SK-N-SH (cell line): ENCODE results near the gene CDK13. TPM values are rescaled to one million over a fixed set of nuclear protein-coding genes. Genes with fewer than 3 reads are reported as not detected.

Experiments
- CTCF ChIA-PET: fragments of 300-600, 350-600 bp; formaldehyde crosslinking; extraction: SDS; loops from one replicate; lab custom pipeline; 2021; lab: Yijun Ruan, JAX
- POLR2A ChIA-PET: fragments of 350-600 bp; sonication (Branson Sonifier 250); formaldehyde crosslinking; extraction: SDS; loops from one replicate; lab custom pipeline; 2020; ENCODE audit warnings: antibody characterized with exemption, inconsistent platforms; lab: Yijun Ruan, JAX
- DNase-seq: peaks from one replicate; pipeline ENCODE4 v3.0.0; 2012
- H2AFZ ChIP-seq: fragments of 200-600 bp; sonication (generic); 2 replicates; pipeline ENCODE4 v1.8.1; 2016; ENCODE audit warnings: antibody characterized with exemption, mild to moderate bottlenecking, low read depth
- H3F3A ChIP-seq: fragments of 200-600 bp; sonication (generic); replicated peaks from 2 replicates; pipeline ENCODE3; 2016; ENCODE audit warnings: antibody characterized with exemption, mild to moderate bottlenecking; ENCODE audit not compliant: insufficient read depth
- H3K27ac ChIP-seq, 2 experiments: fragments of 200-500 bp in 1 of 2; fragments of 200-600 bp in 1 of 2; sonication (Bioruptor generic) in 1 of 2; sonication (generic), shearing (Covaris generic) in 1 of 2; 2 replicates each; pipeline versions ENCODE4 v1.5.1 to v1.6.1; 2014 to 2016; ENCODE audit warnings: low read depth in 2 of 2, inconsistent platforms in 1 of 2, low read length in 1 of 2, mild to moderate bottlenecking in 1 of 2, mixed read lengths in 1 of 2
- H3K27me3 ChIP-seq: fragments of 200-600 bp; sonication (generic), shearing (Covaris generic); 2 replicates; pipeline ENCODE4 v1.6.1; 2016; ENCODE audit warnings: mixed run types; ENCODE audit not compliant: insufficient read depth
- H3K36me3 ChIP-seq, 2 experiments: fragments of 200-500 bp in 1 of 2; fragments of 200-600 bp in 1 of 2; sonication (Bioruptor generic) in 1 of 2; sonication (generic) in 1 of 2; replicated peaks in 1 of 2; 2 replicates each; pipeline versions ENCODE3 to v1.5.1; 2014 to 2016; ENCODE audit warnings: low read length in 1 of 2, mild to moderate bottlenecking in 1 of 2; ENCODE audit not compliant: insufficient read depth in 2 of 2, control insufficient read depth in 1 of 2
- H3K4me1 ChIP-seq, 2 experiments: fragments of 200-500 bp in 1 of 2; fragments of 200-600 bp in 1 of 2; sonication (Bioruptor generic) in 1 of 2; sonication (generic), shearing (Covaris generic) in 1 of 2; 2 replicates each; pipeline versions ENCODE4 v1.5.1 to v1.6.1; 2014 to 2016; ENCODE audit warnings: low read depth in 1 of 2, low read length in 1 of 2, mixed run types in 1 of 2; ENCODE audit not compliant: insufficient read depth in 2 of 2, control insufficient read depth in 1 of 2
- H3K4me2 ChIP-seq: fragments of 200-600 bp; sonication (generic), shearing (Covaris generic); 2 replicates; pipeline ENCODE4 v1.6.1; 2017; ENCODE audit warnings: mixed run types
- H3K4me3 ChIP-seq, 2 experiments: fragments of 200-500 bp in 1 of 2; fragments of 200-600 bp in 1 of 2; sonication (Bioruptor generic) in 1 of 2; sonication (generic), shearing (Covaris generic) in 1 of 2; 2 replicates each; pipeline versions ENCODE4 v1.5.1 to v1.8.1; 2014 to 2016; ENCODE audit warnings: low read depth in 2 of 2, inconsistent platforms in 1 of 2, low read length in 1 of 2, mild to moderate bottlenecking in 1 of 2, mixed read lengths in 1 of 2, moderate library complexity in 1 of 2
- H3K79me2 ChIP-seq: fragments of 200-600 bp; sonication (generic); 2 replicates; pipeline ENCODE4 v1.8.1; 2017; ENCODE audit warnings: mild to moderate bottlenecking; ENCODE audit not compliant: insufficient read depth
- H3K9ac ChIP-seq: fragments of 200-600 bp; sonication (generic); 2 replicates; pipeline ENCODE4 v1.6.1; 2017; ENCODE audit warnings: mixed run types
- H3K9me2 ChIP-seq: fragments of 200-600 bp; sonication (generic); 2 replicates; pipeline ENCODE4 v1.6.1; 2017; ENCODE audit warnings: mixed run types
- H3K9me3 ChIP-seq: fragments of 200-600 bp; sonication (generic); 2 replicates; pipeline ENCODE4 v1.6.1; 2017; ENCODE audit warnings: mixed run types, mild to moderate bottlenecking, moderate library complexity
- H4K20me1 ChIP-seq: fragments of 200-600 bp; sonication (generic); 2 replicates; pipeline ENCODE4 v1.6.1; 2017; ENCODE audit warnings: mild to moderate bottlenecking, mixed run types; ENCODE audit not compliant: insufficient read depth
- CHD2 ChIP-seq: fragments of 150-350 bp; IDR thresholded peaks from 2 replicates; pipeline ENCODE4 v1.6.1; 2018; ENCODE audit warnings: low read length; ENCODE audit not compliant: partially characterized antibody
- EP300 ChIP-seq, 2 experiments: IDR thresholded peaks; 2 replicates each; pipeline versions ENCODE4 v1.4.0 to v1.6.1; 2012; ENCODE audit warnings: borderline replicate concordance in 1 of 2, low read depth in 1 of 2, low read length in 1 of 2
- EZH2phosphoT487 ChIP-seq: fragments of 200-600 bp; sonication (generic); IDR thresholded peaks from 2 replicates; pipeline ENCODE4 v1.6.1; 2017; ENCODE audit warnings: low read depth, mixed run types, mild to moderate bottlenecking, antibody characterized with exemption, moderate library complexity, borderline replicate concordance
- FOSL2 ChIP-seq: IDR thresholded peaks from 2 replicates; pipeline ENCODE4 v1.4.0; 2012; ENCODE audit warnings: low read depth, mild to moderate bottlenecking, moderate library complexity, borderline replicate concordance
- GATA2 ChIP-seq: sonication (generic); formaldehyde crosslinking; IDR thresholded peaks from 2 replicates; pipeline ENCODE4 v1.5.0; 2020; ENCODE audit warnings: mild to moderate bottlenecking, missing genetic modification reagents
- MEF2A ChIP-seq: IDR thresholded peaks from 2 replicates; pipeline ENCODE4 v1.4.0; 2012; ENCODE audit warnings: low read depth, borderline replicate concordance
- MXI1 ChIP-seq: IDR thresholded peaks from 2 replicates; pipeline ENCODE4 v1.6.1; 2012; ENCODE audit warnings: mild to moderate bottlenecking, low read depth, low read length, improper control_type of control experiment
- NRF1 ChIP-seq: IDR thresholded peaks from 2 replicates; pipeline ENCODE4 v1.6.1; 2012; ENCODE audit warnings: low read depth, mild to moderate bottlenecking, low read length
- RCOR1 ChIP-seq: fragments of 150-350 bp; IDR thresholded peaks from 2 replicates; pipeline ENCODE4 v1.6.1; 2017; ENCODE audit warnings: antibody characterized with exemption, low read length
- RXRA ChIP-seq: IDR thresholded peaks from 2 replicates; pipeline ENCODE4 v1.4.0; 2012; ENCODE audit warnings: low read depth, mild to moderate bottlenecking, borderline replicate concordance
- TAF1 ChIP-seq: IDR thresholded peaks from 2 replicates; pipeline ENCODE4 v1.6.1; 2012; ENCODE audit warnings: low read depth, mild to moderate bottlenecking, low read length, moderate library complexity, borderline replicate concordance
- TCF12 ChIP-seq: IDR thresholded peaks from 2 replicates; pipeline ENCODE4 v1.4.0; 2012
- WGBS: methylation state at CpG from one replicate; pipeline ENCODE4 v1.1.6; 2017; ENCODE audit warnings: low lambda C conversion rate; 5-methylcytosine and 5-hydroxymethylcytosine counted together
- polyA plus RNA-seq, 3 experiments: library from polyadenylated mRNA; depleted of rRNA; stranded (reverse); fragments of >200 nt; gene quantifications; 2 replicates each; pipeline ENCODE4 v1.2.3, GENCODE V29; 2012
- TF ChIP-seq, protein P1 (sequence below): fragments of 200-600 bp; sonication (generic); IDR thresholded peaks from 2 replicates; pipeline ENCODE4 v1.6.1; 2017; ENCODE audit warnings: antibody characterized with exemption, mild to moderate bottlenecking, moderate library complexity
- TF ChIP-seq, protein P2 (sequence below): IDR thresholded peaks from 2 replicates; pipeline ENCODE4 v1.4.0; 2012; ENCODE audit warnings: low read depth, borderline replicate concordance
- TF ChIP-seq, protein P3 (sequence below): IDR thresholded peaks from 2 replicates; pipeline ENCODE4 v1.4.0; 2012; ENCODE audit warnings: low read depth, borderline replicate concordance
- TF ChIP-seq, protein P4 (sequence below): fragments of 150-350 bp; IDR thresholded peaks from 2 replicates; pipeline ENCODE4 v1.6.1; 2017; ENCODE audit warnings: antibody characterized with exemption, low read length, low read depth, borderline replicate concordance
- TF ChIP-seq, protein P5 (sequence below): IDR thresholded peaks from 2 replicates; pipeline ENCODE4 v1.4.0; 2012; ENCODE audit warnings: low read depth

Gene CDK13
- polyA plus RNA-seq, 1 of the 3 experiments (the other 2 are of a cell fraction), result 23.1 TPM

DNA sequence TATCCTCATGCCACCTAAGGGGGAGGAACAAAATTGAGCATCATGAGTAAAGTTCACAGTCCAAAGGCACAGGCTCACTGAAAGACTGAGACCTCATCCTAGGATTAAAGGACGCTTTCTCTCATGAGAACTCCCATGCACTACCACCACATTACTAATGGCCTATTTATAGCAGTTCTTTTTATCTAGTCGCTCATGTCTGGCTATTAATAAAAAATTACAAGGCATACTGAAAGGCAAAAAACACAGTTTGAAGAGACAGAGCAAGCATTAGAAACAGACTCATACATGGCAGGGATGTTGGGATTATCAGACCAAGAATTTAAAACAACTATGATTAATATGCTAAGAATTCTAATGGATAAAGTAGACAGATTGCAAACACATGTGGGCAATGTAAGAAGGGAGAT is 46.0 kb upstream of the CDK13 start:
- no peaks in the 10 kb centered on the region for H3K4me1 ChIP-seq
- H3F3A ChIP-seq, result peaks cover 10% of the 10 kb centered on the region
- H3K9me2 ChIP-seq, result no peaks in the 10 kb centered on the region
- 26% methylated on average over 2 of the region's 2 CpGs for WGBS
- no peaks in the 10 kb centered on the region for H3K79me2 ChIP-seq
- H3K9ac ChIP-seq, result no peak overlapping the region
- no peak for DNase-seq
- ChIA-PET POLR2A (no interaction called here), CTCF (interaction anchor here (1.4 to 3.1 kb wide), 3 partner anchors 8 to 323 kb away, joined by 4 to 19 read pairs (median 7); no protein-coding TSS in a partner anchor)
- H3K9me3 ChIP-seq, result peaks cover 13% of the 10 kb centered on the region; the same call in 1 of the 2 replicates
- no peaks in the 10 kb centered on the region for H4K20me1 ChIP-seq
- H2AFZ ChIP-seq, result no peak overlapping the region
- H3K27ac ChIP-seq, result no peak overlapping the region
- H3K4me3 ChIP-seq, result no peak overlapping the region
- TF ChIP-seq TCF12, result peak; percentile 60
- no peak for TF ChIP-seq MEF2A
- TF ChIP-seq, protein P1, sequence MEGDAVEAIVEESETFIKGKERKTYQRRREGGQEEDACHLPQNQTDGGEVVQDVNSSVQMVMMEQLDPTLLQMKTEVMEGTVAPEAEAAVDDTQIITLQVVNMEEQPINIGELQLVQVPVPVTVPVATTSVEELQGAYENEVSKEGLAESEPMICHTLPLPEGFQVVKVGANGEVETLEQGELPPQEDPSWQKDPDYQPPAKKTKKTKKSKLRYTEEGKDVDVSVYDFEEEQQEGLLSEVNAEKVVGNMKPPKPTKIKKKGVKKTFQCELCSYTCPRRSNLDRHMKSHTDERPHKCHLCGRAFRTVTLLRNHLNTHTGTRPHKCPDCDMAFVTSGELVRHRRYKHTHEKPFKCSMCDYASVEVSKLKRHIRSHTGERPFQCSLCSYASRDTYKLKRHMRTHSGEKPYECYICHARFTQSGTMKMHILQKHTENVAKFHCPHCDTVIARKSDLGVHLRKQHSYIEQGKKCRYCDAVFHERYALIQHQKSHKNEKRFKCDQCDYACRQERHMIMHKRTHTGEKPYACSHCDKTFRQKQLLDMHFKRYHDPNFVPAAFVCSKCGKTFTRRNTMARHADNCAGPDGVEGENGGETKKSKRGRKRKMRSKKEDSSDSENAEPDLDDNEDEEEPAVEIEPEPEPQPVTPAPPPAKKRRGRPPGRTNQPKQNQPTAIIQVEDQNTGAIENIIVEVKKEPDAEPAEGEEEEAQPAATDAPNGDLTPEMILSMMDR, result no peak
- TF ChIP-seq TAF1, result no peak
- TF ChIP-seq CHD2, result no peak
- TF ChIP-seq, protein P2, sequence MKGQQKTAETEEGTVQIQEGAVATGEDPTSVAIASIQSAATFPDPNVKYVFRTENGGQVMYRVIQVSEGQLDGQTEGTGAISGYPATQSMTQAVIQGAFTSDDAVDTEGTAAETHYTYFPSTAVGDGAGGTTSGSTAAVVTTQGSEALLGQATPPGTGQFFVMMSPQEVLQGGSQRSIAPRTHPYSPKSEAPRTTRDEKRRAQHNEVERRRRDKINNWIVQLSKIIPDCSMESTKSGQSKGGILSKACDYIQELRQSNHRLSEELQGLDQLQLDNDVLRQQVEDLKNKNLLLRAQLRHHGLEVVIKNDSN, result no peak
- no peak for TF ChIP-seq RCOR1
- TF ChIP-seq, protein P3, sequence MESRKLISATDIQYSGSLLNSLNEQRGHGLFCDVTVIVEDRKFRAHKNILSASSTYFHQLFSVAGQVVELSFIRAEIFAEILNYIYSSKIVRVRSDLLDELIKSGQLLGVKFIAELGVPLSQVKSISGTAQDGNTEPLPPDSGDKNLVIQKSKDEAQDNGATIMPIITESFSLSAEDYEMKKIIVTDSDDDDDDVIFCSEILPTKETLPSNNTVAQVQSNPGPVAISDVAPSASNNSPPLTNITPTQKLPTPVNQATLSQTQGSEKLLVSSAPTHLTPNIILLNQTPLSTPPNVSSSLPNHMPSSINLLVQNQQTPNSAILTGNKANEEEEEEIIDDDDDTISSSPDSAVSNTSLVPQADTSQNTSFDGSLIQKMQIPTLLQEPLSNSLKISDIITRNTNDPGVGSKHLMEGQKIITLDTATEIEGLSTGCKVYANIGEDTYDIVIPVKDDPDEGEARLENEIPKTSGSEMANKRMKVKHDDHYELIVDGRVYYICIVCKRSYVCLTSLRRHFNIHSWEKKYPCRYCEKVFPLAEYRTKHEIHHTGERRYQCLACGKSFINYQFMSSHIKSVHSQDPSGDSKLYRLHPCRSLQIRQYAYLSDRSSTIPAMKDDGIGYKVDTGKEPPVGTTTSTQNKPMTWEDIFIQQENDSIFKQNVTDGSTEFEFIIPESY, result no peak
- H3K27me3 ChIP-seq, result no peaks in the 10 kb centered on the region
- H3K4me2 ChIP-seq, result no peak overlapping the region
- no peaks in the 10 kb centered on the region for H3K36me3 ChIP-seq

DNA sequence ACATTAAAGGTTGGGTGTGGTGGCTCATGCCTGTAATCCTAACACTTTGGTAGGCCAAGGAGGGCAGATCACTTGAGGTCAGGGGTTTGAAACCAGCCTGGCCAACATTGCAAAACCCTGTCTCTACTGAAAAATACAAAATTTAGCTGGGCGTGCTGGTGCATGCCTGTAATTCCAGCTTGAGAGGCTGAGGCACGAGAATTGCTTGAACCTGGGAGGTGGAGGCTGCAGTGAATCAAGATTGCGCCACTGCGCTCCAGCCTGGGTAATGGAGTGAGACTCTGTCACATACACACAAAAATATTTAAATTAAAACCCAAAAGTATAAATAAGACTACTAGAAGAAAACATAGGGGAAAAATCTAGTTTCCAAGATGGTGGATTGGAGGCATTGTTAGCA is 41.9 kb upstream of the CDK13 start:
- CTCF ChIA-PET, result interaction anchor here (1.2 to 1.4 kb wide), 2 partner anchors 12 to 144 kb away, joined by 5 read pairs; no protein-coding TSS in a partner anchor
- TF ChIP-seq GATA2 (no peak), NRF1 (no peak), EP300 (IDR thresholded peaks at IDR 0.05; ENCODE audit: borderline replicate concordance in 1 of 2, low read depth in 1 of 2, low read length in 1 of 2) (no peak), MXI1 (no peak), RCOR1 (no peak), MEF2A (no peak), RXRA (no peak), FOSL2 (no peak), EZH2phosphoT487 (no peak)
- TF ChIP-seq, protein P3, result no peak
- TF ChIP-seq, protein P2, result no peak
- TF ChIP-seq, protein P4, sequence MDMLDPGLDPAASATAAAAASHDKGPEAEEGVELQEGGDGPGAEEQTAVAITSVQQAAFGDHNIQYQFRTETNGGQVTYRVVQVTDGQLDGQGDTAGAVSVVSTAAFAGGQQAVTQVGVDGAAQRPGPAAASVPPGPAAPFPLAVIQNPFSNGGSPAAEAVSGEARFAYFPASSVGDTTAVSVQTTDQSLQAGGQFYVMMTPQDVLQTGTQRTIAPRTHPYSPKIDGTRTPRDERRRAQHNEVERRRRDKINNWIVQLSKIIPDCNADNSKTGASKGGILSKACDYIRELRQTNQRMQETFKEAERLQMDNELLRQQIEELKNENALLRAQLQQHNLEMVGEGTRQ, result no peak
- TF ChIP-seq, protein P5, sequence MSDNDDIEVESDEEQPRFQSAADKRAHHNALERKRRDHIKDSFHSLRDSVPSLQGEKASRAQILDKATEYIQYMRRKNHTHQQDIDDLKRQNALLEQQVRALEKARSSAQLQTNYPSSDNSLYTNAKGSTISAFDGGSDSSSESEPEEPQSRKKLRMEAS, result no peak

More for the DNA sequence above, 41.9 kb upstream of the CDK13 start:
- DNase-seq, result no peak
- Histone ChIP-seq H3K9me2 (no peaks in the 10 kb centered on the region), H3K27ac (no peak overlapping the region), H3K36me3 (no peaks in the 10 kb centered on the region), H3K79me2 (no peaks in the 10 kb centered on the region), H3K4me3 (no peak overlapping the region), H4K20me1 (no peaks in the 10 kb centered on the region), H2AFZ (no peak overlapping the region), H3K9ac (no peak overlapping the region), H3K9me3 (peaks cover 13% of the 10 kb centered on the region; the same call in 1 of the 2 replicates), H3F3A (peaks cover 10% of the 10 kb centered on the region), H3K4me2 (no peak overlapping the region), H3K4me1 (no peaks in the 10 kb centered on the region; a peak in 1 of 4 replicates), H3K27me3 (no peaks in the 10 kb centered on the region)
- POLR2A ChIA-PET, result no interaction called here
- WGBS, result 65% methylated on average over 4 of the region's 4 CpGs
